Neuronal stem cell (in vitro differentiated cells): Measurements from ENCODE around the gene LCP1.
A peak's percentile ranks its signal among the peaks of the same experiment; 100 is the strongest.

Source experiments
- DNase-seq: peaks from one replicate; pipeline ENCODE4 v3.0.0-alpha.2; 2013; ENCODE audit warnings: low spot score
- H2AFZ ChIP-seq: one replicate; pipeline ENCODE4 v1.6.1; 2013; ENCODE audit warnings: mild to moderate bottlenecking, low read length, inconsistent platforms
- H2AK5ac ChIP-seq: 2 replicates; pipeline ENCODE4 v1.6.1; 2013; ENCODE audit warnings: low read depth, mild to moderate bottlenecking, inconsistent platforms, low read length, moderate library complexity, mixed read lengths
- H2BK120ac ChIP-seq: 2 replicates; pipeline ENCODE4 v1.6.1; 2013; ENCODE audit warnings: low read depth, mild to moderate bottlenecking, inconsistent platforms, low read length, moderate library complexity, mixed read lengths
- H2BK12ac ChIP-seq: one replicate; pipeline ENCODE4 v1.6.1; 2013; ENCODE audit warnings: low read length, inconsistent platforms
- H2BK15ac ChIP-seq: 2 replicates; pipeline ENCODE4 v1.6.1; 2013; ENCODE audit warnings: mild to moderate bottlenecking, low read length, inconsistent platforms, mixed read lengths
- H2BK5ac ChIP-seq: one replicate; pipeline ENCODE4 v1.6.1; 2013; ENCODE audit warnings: inconsistent platforms, mild to moderate bottlenecking, low read length, moderate library complexity
- H3K14ac ChIP-seq: one replicate; pipeline ENCODE4 v1.6.1; 2013; ENCODE audit warnings: low read length, inconsistent platforms
- H3K18ac ChIP-seq: 2 replicates; pipeline ENCODE4 v1.6.1; 2013; ENCODE audit warnings: low read length, inconsistent platforms
- H3K23ac ChIP-seq: 2 replicates; pipeline ENCODE4 v1.6.1; 2013; ENCODE audit warnings: low read depth, mild to moderate bottlenecking, mixed read lengths, low read length, inconsistent platforms; ENCODE audit not compliant: poor library complexity
- H3K27ac ChIP-seq: replicated peaks from 3 replicates; pipeline ENCODE4 v1.5.1; 2013; ENCODE audit warnings: low read length, inconsistent platforms
- H3K27me3 ChIP-seq, 3 experiments: 2 replicates each; pipeline ENCODE4 v1.6.1; 2013; ENCODE audit warnings: low read length in 3 of 3, mild to moderate bottlenecking in 2 of 3, inconsistent platforms in 1 of 3, low read depth in 1 of 3, mixed read lengths in 1 of 3, moderate library complexity in 1 of 3; ENCODE audit not compliant: control insufficient read depth in 3 of 3, insufficient read depth in 3 of 3
- H3K36me3 ChIP-seq, 2 donors: replicated peaks in 1 of 2; 2 replicates each; pipeline ENCODE4 v1.6.1; 2013; ENCODE audit warnings: low read length in 2 of 2; ENCODE audit not compliant: control insufficient read depth in 2 of 2, insufficient read depth in 2 of 2
- H3K4ac ChIP-seq: 2 replicates; pipeline ENCODE4 v1.6.1; 2013; ENCODE audit warnings: inconsistent platforms, mild to moderate bottlenecking, low read length, moderate library complexity
- H3K4me1 ChIP-seq, 2 donors: 1 replicate in 1 of 2; 2 replicates in 1 of 2; pipeline ENCODE4 v1.6.1; 2013; ENCODE audit warnings: low read length in 2 of 2, low read depth in 1 of 2; ENCODE audit not compliant: control insufficient read depth in 2 of 2, insufficient read depth in 1 of 2
- H3K4me2 ChIP-seq: one replicate; pipeline ENCODE4 v1.6.1; 2013; ENCODE audit warnings: mild to moderate bottlenecking, low read length, inconsistent platforms; ENCODE audit not compliant: insufficient read depth, poor library complexity, severe bottlenecking
- H3K4me3 ChIP-seq, 2 donors: 2 replicates each; pipeline ENCODE4 v1.5.1; 2013; ENCODE audit warnings: low read length in 2 of 2, mild to moderate bottlenecking in 2 of 2, inconsistent platforms in 1 of 2, moderate library complexity in 1 of 2
- H3K79me1 ChIP-seq: one replicate; pipeline ENCODE4 v1.6.1; 2013; ENCODE audit warnings: low read depth, mild to moderate bottlenecking, inconsistent platforms, low read length, moderate library complexity
- H3K9ac ChIP-seq: one replicate; pipeline ENCODE4 v1.6.1; 2013; ENCODE audit warnings: mild to moderate bottlenecking, low read depth, low read length, inconsistent platforms; ENCODE audit not compliant: poor library complexity
- H3K9me3 ChIP-seq, 2 donors: replicated peaks in 1 of 2; 2 replicates each; pipeline versions ENCODE3 to v1.6.1; 2013; ENCODE audit warnings: low read length in 2 of 2, mild to moderate bottlenecking in 2 of 2, inconsistent platforms in 1 of 2, low read depth in 1 of 2, mixed read lengths in 1 of 2, moderate library complexity in 1 of 2; ENCODE audit not compliant: control insufficient read depth in 2 of 2, insufficient read depth in 1 of 2
- H4K8ac ChIP-seq: one replicate; pipeline ENCODE4 v1.6.1; 2013; ENCODE audit warnings: low read depth, mild to moderate bottlenecking, inconsistent platforms, low read length, moderate library complexity
- H4K91ac ChIP-seq: one replicate; pipeline ENCODE4 v1.6.1; 2013; ENCODE audit warnings: low read length, low read depth, mild to moderate bottlenecking, inconsistent platforms; ENCODE audit not compliant: poor library complexity
- WGBS, 2 donors: extraction: QIAGEN DNeasy Blood & Tissue Kit; methylation state at CpG; one replicate each; pipeline ENCODE4 v1.1.7; 2013; ENCODE audit warnings: missing lambda C conversion rate in 2 of 2, mixed read lengths in 1 of 2; ENCODE audit not compliant: insufficient read length in 2 of 2, insufficient replicate concordance in 1 of 2; ENCODE audit errors: extremely low coverage in 2 of 2; 5-methylcytosine and 5-hydroxymethylcytosine counted together

The LCP1 gene

DNA sequence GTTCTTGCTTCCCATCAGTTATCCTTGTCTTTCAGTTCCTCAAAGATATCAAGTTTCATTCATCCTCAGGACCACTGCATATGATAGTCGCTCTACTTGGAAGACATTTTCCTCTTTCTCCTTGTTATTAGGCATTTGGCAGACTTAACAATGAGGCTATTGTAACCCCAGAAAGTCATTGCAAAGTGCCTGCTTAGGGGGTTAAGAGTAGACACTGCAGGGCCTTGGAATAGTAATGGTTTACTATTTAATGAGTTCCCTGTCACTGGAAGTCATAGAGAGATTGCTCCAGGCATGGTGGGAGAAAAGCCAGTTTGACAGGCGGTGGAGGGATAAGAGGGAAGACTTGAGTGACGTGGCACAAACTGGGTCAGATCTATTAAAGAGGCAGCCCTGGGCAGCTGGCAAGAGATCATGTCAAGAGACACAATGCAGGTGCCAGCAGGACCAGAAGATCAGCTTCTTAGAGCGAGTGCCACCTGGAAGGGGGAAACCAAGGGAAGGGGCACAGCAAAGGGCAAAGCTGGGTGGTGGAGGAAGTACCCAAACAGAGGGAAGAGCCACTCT is 60.3 kb downstream of the LCP1 start:
- WGBS, 2 donors: no CpG with 5 or more reads among the region's 4 CpGs
- no peaks in the 10 kb centered on the region for H3K36me3 ChIP-seq
- no peak overlapping the region for H3K23ac ChIP-seq
- no peak overlapping the region for H3K4ac ChIP-seq
- H3K4me3 ChIP-seq: no peak overlapping the region
- no peak overlapping the region for H3K14ac ChIP-seq
- H2AK5ac ChIP-seq: no peak overlapping the region
- H2BK15ac ChIP-seq: no peak overlapping the region
- no peak overlapping the region for H3K18ac ChIP-seq
- no peak overlapping the region for H2BK5ac ChIP-seq
- H2BK120ac ChIP-seq: no peak overlapping the region
- no peak overlapping the region for H4K8ac ChIP-seq
- no peaks in the 10 kb centered on the region for H3K27me3 ChIP-seq
- H3K9ac ChIP-seq: no peak overlapping the region
- no peak overlapping the region for H3K27ac ChIP-seq
- no peak overlapping the region for H4K91ac ChIP-seq
- H3K4me1 ChIP-seq: peaks cover 0 to 8% of the 10 kb centered on the region in 2 donors
- H2AFZ ChIP-seq: no peak overlapping the region
- DNase-seq: no peak
- peaks cover 0 to 5% of the 10 kb centered on the region in 2 donors for H3K9me3 ChIP-seq
- H3K4me2 ChIP-seq: no peak overlapping the region
- H3K79me1 ChIP-seq: no peaks in the 10 kb centered on the region
- no peak overlapping the region for H2BK12ac ChIP-seq

DNA sequence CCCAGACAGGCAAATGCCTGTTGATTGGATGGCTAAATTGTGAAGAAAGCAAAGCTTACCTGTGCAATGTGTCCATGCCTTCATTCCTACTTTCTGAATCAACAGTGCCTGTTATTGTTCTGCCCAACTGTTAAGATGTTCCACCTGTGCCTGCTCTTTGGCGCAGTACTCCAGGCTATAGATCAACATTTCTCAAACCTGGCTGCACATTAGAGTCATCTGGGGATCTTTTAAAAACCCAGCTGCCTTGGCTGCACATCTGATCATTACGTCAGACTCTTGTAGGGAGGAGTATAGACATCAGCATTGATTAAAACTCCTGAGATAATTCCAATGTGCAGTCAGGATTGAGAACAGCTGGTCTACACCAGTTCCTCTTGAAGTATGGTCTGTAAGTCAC is 60.9 kb downstream of the LCP1 start:
- H3K79me1 ChIP-seq: no peaks in the 10 kb centered on the region
- no peaks in the 10 kb centered on the region for H3K36me3 ChIP-seq
- peaks cover 0 to 5% of the 10 kb centered on the region in 2 donors for H3K9me3 ChIP-seq
- no peak overlapping the region for H3K23ac ChIP-seq
- H3K18ac ChIP-seq: no peak overlapping the region
- H2BK120ac ChIP-seq: no peak overlapping the region
- no peaks in the 10 kb centered on the region for H3K27me3 ChIP-seq
- H3K27ac ChIP-seq: no peak overlapping the region
- H3K4me1 ChIP-seq: peaks cover 0 to 8% of the 10 kb centered on the region in 2 donors
- no peak overlapping the region for H2BK5ac ChIP-seq
- no peak overlapping the region for H2BK15ac ChIP-seq
- H4K8ac ChIP-seq: no peak overlapping the region
- no peak overlapping the region for H3K14ac ChIP-seq
- no CpG with 5 or more reads among the region's 2 CpGs for WGBS, 2 donors
- H3K4ac ChIP-seq: no peak overlapping the region
- no peak for DNase-seq
- H3K4me3 ChIP-seq: no peak overlapping the region
- no peak overlapping the region for H2AFZ ChIP-seq
- H3K9ac ChIP-seq: no peak overlapping the region
- no peak overlapping the region for H4K91ac ChIP-seq
- no peak overlapping the region for H3K4me2 ChIP-seq
- no peak overlapping the region for H2BK12ac ChIP-seq
- H2AK5ac ChIP-seq: no peak overlapping the region

DNA sequence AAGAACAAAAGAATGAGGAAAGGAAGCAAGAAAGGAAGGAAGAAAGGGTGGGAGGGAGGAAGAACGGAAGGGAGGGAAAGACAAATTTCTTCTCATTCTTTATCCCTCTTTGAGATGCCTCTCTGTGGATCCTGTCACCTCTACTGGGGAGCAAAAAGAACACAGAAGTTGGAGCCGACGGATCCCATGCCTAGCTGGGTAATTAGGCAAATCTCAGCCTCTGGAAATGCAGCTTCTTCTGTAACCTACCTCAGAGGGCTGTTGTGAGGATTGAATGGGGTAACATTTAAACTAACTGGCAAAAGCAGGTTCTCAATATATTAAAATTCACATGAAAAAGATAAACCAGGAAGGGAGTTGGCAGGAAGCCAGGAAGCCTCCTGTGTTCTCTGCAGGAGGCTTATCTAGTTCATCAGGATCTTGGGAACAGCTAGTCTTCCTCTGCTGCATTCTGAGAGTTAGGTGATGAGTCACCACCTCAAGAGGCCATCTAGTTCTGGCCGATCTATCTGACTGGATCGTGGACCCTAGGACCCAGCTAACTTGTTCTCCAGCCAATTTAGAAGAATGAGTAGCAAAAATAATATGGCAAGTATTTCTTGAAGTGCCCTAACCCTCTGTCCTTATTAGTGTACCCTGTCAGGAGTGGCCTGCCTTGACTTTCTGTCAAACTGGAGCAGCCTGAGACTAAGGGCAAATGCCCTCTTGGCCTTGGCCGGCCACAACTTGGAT is 61.9 kb downstream of the LCP1 start:
- Histone ChIP-seq H2BK12ac (no peak overlapping the region), H2BK15ac (no peak overlapping the region), H2BK5ac (no peak overlapping the region), H2AFZ (peak overlapping the region; percentile 46), H3K4ac (no peak overlapping the region), H3K4me3 (no peak overlapping the region), H4K91ac (no peak overlapping the region), H3K4me2 (no peak overlapping the region), H3K36me3 (no peaks in the 10 kb centered on the region), H2AK5ac (no peak overlapping the region), H2BK120ac (no peak overlapping the region), H3K4me1 (peaks cover 0 to 8% of the 10 kb centered on the region in 2 donors), H3K27ac (no peak overlapping the region), H3K23ac (no peak overlapping the region), H4K8ac (no peak overlapping the region), H3K18ac (no peak overlapping the region), H3K9ac (no peak overlapping the region), H3K27me3 (no peaks in the 10 kb centered on the region), H3K9me3 (peaks cover 0 to 5% of the 10 kb centered on the region in 2 donors), H3K79me1 (no peaks in the 10 kb centered on the region), H3K14ac (no peak overlapping the region)
- no peak for DNase-seq
- no CpG with 5 or more reads among the region's 6 CpGs for WGBS, 2 donors

DNA sequence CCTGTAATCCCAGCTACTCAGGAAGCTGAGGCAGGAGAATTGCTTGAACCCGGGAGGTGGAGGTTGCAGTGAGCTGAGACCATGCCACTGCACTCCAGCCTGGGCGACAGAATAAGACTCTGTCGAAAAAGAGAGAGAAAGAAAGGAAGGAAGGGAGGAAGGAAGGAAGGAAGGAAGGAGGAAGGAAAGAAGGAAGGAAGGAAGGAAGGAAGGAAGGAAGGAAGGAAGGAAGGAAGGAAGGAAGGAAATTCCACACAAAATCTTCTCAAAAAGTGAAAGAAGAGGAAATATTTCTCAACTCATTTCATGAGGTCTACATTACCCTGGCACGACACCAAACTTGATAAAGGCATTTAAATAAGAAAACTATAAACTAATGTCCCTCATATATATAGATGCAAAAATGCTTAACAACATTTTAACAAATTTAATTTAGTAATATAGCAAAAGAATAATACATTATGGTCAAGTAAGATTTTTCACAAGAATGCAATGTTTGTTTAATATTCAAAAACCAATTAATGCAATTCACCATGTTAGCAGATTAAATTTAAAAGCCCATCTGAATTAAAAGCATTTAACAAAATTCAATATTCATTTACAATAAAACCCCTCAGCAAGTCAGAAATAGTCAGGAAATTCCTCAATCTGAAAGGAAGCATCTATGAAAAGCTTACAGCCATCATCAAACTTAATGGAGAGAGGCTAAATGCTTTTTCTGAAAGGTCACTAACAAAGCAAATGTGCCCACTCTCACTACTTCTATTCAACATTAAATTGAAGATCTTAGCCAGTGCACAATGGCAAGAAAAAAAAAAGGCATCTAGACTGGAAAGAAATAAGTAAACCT is 65.1 kb downstream of the LCP1 start:
- H4K91ac ChIP-seq: no peak overlapping the region

More for the DNA sequence above, 65.1 kb downstream of the LCP1 start:
- no CpG with 5 or more reads among the region's 4 CpGs for WGBS, 2 donors
- no peak for DNase-seq
- H3K18ac ChIP-seq: no peak overlapping the region
- no peak overlapping the region for H2BK5ac ChIP-seq
- no peak overlapping the region for H2BK120ac ChIP-seq
- no peak overlapping the region for H3K23ac ChIP-seq
- no peak overlapping the region for H3K4me3 ChIP-seq
- H4K8ac ChIP-seq: no peak overlapping the region
- H3K27me3 ChIP-seq: no peaks in the 10 kb centered on the region
- H3K4me2 ChIP-seq: no peak overlapping the region
- no peak overlapping the region for H3K27ac ChIP-seq
- H3K36me3 ChIP-seq: no peaks in the 10 kb centered on the region
- no peak overlapping the region for H3K4ac ChIP-seq
- H3K4me1 ChIP-seq: peaks cover 0 to 8% of the 10 kb centered on the region in 2 donors
- peaks cover 0 to 5% of the 10 kb centered on the region in 2 donors for H3K9me3 ChIP-seq
- H2BK15ac ChIP-seq: no peak overlapping the region
- no peak overlapping the region for H2BK12ac ChIP-seq
- H3K9ac ChIP-seq: no peak overlapping the region
- H2AFZ ChIP-seq: no peak overlapping the region
- H3K14ac ChIP-seq: no peak overlapping the region
- no peak overlapping the region for H2AK5ac ChIP-seq
- H3K79me1 ChIP-seq: no peaks in the 10 kb centered on the region
